HL-60 (cell line): ENCODE measurements around the gene RTP5.

Experiments used
- DNase-seq, 2 experiments: peaks; one replicate each; pipeline ENCODE4 v3.0.0-alpha.2; 2010 to 2020; ENCODE audit warnings: low read depth in 1 of 2, low spot score in 1 of 2
- H3K27ac ChIP-seq: fragments of 250-450 bp; sonication (Bioruptor Pico); replicated peaks from 2 replicates; pipeline ENCODE4 v1.5.1; 2020; ENCODE audit warnings: mild to moderate bottlenecking, moderate library complexity
- H3K27me3 ChIP-seq: fragments of 250-450 bp; sonication (Bioruptor Pico); 2 replicates; pipeline ENCODE4 v1.5.1; 2021; ENCODE audit warnings: mild to moderate bottlenecking, moderate library complexity; ENCODE audit not compliant: insufficient read depth, poor library complexity, severe bottlenecking
- H3K4me3 ChIP-seq: replicated peaks from 2 replicates; pipeline ENCODE4 v1.5.1; 2011; ENCODE audit warnings: mild to moderate bottlenecking, control low read depth, low read length; ENCODE audit not compliant: insufficient read depth
- GABPA ChIP-seq: IDR thresholded peaks from 2 replicates; pipeline ENCODE4 v1.6.1; 2012; ENCODE audit warnings: low read depth
- POLR2AphosphoS5 ChIP-seq: IDR thresholded peaks from 2 replicates; pipeline ENCODE4 v1.6.1; 2012; ENCODE audit warnings: low read depth
- SPI1 ChIP-seq: IDR thresholded peaks from 2 replicates; pipeline ENCODE4 v1.6.1; 2012; ENCODE audit warnings: low read depth, mild to moderate bottlenecking, borderline replicate concordance
- TF ChIP-seq, protein P1 (sequence below): IDR thresholded peaks from one replicate; pipeline ENCODE4 v1.5.1; 2011; ENCODE audit warnings: low read length, control low read depth, inconsistent platforms; ENCODE audit not compliant: insufficient read depth
- TF ChIP-seq, protein P2 (sequence below): IDR thresholded peaks from 2 replicates; pipeline ENCODE4 v1.6.1; 2012; ENCODE audit warnings: low read depth; ENCODE audit not compliant: insufficient replicate concordance

The RTP5 gene

DNA sequence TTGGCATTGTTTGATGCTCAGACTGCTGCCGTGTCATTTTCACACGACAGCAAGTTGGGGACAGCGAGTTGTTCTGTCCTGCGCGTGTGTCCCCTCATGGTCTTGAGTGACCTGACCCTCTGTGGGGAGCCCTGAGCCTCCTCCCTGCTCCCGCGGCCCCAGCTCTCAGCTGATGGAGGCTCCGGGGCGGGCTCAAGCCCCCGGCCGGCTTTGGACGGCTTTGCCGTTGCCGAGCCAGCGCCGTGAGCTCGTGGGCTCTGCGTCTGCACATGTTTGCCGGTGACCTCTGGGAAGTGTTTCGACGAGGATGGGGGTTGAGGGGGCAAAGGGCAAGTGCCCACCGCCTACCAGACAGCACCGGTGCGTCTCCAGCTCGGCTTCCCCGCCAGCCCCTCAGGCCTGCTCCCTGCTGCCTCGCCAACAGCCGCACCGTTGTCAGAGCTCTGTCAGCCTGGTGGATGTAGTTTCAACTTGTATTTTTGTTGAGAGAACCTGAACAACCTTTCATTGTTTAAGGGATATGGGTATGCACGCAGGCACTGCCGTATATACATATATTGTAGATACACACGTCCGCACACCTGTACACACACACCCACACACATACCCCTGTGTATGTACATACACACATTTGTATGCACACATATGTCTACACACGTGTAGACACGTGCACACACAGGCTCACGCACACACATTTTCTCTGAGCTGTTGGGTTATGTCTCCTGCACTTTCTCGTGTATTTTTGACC is 24.5 kb upstream of the RTP5 start:
- Histone ChIP-seq H3K27ac (no peak overlapping the region), H3K4me3 (no peak overlapping the region), H3K27me3 (peaks cover 6% of the 10 kb centered on the region)
- no peak for DNase-seq
- no peak for TF ChIP-seq POLR2AphosphoS5
- TF ChIP-seq, protein P1, sequence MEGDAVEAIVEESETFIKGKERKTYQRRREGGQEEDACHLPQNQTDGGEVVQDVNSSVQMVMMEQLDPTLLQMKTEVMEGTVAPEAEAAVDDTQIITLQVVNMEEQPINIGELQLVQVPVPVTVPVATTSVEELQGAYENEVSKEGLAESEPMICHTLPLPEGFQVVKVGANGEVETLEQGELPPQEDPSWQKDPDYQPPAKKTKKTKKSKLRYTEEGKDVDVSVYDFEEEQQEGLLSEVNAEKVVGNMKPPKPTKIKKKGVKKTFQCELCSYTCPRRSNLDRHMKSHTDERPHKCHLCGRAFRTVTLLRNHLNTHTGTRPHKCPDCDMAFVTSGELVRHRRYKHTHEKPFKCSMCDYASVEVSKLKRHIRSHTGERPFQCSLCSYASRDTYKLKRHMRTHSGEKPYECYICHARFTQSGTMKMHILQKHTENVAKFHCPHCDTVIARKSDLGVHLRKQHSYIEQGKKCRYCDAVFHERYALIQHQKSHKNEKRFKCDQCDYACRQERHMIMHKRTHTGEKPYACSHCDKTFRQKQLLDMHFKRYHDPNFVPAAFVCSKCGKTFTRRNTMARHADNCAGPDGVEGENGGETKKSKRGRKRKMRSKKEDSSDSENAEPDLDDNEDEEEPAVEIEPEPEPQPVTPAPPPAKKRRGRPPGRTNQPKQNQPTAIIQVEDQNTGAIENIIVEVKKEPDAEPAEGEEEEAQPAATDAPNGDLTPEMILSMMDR = no peak
- no peak for TF ChIP-seq GABPA
- no peak for TF ChIP-seq SPI1
- TF ChIP-seq, protein P2, sequence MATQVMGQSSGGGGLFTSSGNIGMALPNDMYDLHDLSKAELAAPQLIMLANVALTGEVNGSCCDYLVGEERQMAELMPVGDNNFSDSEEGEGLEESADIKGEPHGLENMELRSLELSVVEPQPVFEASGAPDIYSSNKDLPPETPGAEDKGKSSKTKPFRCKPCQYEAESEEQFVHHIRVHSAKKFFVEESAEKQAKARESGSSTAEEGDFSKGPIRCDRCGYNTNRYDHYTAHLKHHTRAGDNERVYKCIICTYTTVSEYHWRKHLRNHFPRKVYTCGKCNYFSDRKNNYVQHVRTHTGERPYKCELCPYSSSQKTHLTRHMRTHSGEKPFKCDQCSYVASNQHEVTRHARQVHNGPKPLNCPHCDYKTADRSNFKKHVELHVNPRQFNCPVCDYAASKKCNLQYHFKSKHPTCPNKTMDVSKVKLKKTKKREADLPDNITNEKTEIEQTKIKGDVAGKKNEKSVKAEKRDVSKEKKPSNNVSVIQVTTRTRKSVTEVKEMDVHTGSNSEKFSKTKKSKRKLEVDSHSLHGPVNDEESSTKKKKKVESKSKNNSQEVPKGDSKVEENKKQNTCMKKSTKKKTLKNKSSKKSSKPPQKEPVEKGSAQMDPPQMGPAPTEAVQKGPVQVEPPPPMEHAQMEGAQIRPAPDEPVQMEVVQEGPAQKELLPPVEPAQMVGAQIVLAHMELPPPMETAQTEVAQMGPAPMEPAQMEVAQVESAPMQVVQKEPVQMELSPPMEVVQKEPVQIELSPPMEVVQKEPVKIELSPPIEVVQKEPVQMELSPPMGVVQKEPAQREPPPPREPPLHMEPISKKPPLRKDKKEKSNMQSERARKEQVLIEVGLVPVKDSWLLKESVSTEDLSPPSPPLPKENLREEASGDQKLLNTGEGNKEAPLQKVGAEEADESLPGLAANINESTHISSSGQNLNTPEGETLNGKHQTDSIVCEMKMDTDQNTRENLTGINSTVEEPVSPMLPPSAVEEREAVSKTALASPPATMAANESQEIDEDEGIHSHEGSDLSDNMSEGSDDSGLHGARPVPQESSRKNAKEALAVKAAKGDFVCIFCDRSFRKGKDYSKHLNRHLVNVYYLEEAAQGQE = no peak

DNA sequence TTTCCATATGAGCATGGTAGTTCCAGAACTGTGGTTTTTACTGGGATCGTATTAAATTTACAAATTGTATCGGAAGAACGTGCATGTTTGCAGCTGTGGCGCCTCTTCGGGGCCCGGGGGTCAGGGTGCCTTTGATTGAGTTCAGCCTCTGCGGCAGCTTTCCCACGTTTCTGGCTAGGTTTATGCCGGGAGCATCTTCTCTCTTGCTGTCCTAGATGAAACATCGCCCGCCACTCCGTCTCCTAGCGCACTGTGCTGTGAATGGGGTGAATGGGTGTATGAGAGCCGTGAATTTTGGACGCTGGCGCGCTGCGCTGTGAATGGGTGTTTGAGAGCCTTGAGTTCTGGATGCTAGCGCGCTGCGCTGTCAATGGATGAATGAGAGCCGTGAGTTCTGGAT is 23.1 kb upstream of the RTP5 start:
- TF ChIP-seq, protein P2 = no peak
- no peak for TF ChIP-seq GABPA
- TF ChIP-seq SPI1 = no peak
- TF ChIP-seq, protein P1 = no peak
- TF ChIP-seq POLR2AphosphoS5 = no peak
- H3K27me3 ChIP-seq = peaks cover 6% of the 10 kb centered on the region

DNA sequence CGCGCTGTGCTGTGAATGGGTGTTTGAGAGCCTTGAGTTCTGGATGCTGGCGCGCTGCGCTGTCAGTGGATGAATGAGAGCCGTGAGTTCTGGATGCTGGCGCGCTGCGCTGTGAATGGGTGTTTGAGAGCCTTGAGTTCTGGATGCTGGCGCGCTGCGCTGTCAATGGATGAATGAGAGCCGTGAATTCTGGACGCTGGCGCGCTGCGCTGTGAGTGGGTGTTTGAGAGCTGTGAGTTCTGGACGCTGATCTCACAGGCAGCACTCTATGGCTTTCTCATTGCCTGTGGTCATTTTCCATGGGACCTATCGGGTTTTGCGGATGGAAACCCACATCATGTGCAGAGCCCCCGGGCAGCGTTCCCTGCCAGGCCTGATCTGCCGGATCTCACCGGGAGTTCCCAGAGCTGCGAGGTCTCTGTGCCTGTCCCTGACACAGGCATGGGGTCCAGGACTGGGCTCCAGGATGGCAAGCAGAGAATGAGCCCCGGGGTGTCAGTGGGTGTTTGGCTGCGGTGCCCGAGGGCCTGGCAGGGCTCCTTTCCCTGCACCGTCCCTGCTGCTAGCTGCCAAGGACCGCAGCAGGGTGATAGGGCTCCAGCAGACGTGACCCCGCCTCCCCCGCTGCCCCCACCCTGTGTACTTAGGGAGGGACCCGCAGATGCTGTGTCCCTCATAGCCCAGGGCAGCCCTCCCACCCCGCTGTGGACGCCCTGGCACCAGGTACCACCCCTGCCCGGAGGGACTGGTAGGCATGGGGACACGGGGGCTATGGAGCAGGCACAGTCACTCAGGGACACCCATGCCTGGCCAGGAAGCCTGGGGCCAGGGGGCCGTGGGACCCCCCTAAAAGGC is 20.5 kb upstream of the RTP5 start:
- TF ChIP-seq GABPA = no peak
- no peak for TF ChIP-seq SPI1
- TF ChIP-seq, protein P2 = no peak
- TF ChIP-seq, protein P1 = no peak
- no peak for TF ChIP-seq POLR2AphosphoS5
- DNase-seq = no peak
- Histone ChIP-seq H3K4me3 (no peak overlapping the region), H3K27me3 (peaks cover 6% of the 10 kb centered on the region), H3K27ac (no peak overlapping the region)

More for the DNA sequence above, 23.1 kb upstream of the RTP5 start:
- DNase-seq = no peak
- no peak overlapping the region for H3K4me3 ChIP-seq
- H3K27ac ChIP-seq = no peak overlapping the region
